GM23248 (cell line): ENCODE data around the gene GAB4.

ENCODE experiments used
- EZH2 ChIP-seq: fragments of 200-600 bp; sonication (generic); IDR thresholded peaks from 2 replicates; pipeline ENCODE4 v1.6.1; 2018; ENCODE audit warnings: antibody characterized with exemption, mild to moderate bottlenecking; ENCODE audit not compliant: insufficient read depth, poor library complexity, severe bottlenecking
- EZH2phosphoT487 ChIP-seq: fragments of 200-600 bp; sonication (generic); IDR thresholded peaks from 2 replicates; pipeline ENCODE4 v1.6.1; 2018; ENCODE audit warnings: antibody characterized with exemption, moderate library complexity, mild to moderate bottlenecking, low read depth; ENCODE audit not compliant: insufficient read depth

- TF ChIP-seq EZH2 (no peak), EZH2phosphoT487 (no peak)
Observed at GRCh38 chr22:16967453-16968217, 40.4 kb downstream of the GAB4 start.
